ENCODE data around the gene MAP3K8. TPM values are rescaled to one million over a fixed set of nuclear protein-coding genes. Genes with fewer than 3 reads are reported as not detected.

Gene MAP3K8
- total and polyA plus RNA-seq, 9 of the 15 experiments (the other 6 are each of a cell fraction or from before 2014, with no cell fraction given): 6.9 to 23.6 (median 13.6) TPM

DNA sequence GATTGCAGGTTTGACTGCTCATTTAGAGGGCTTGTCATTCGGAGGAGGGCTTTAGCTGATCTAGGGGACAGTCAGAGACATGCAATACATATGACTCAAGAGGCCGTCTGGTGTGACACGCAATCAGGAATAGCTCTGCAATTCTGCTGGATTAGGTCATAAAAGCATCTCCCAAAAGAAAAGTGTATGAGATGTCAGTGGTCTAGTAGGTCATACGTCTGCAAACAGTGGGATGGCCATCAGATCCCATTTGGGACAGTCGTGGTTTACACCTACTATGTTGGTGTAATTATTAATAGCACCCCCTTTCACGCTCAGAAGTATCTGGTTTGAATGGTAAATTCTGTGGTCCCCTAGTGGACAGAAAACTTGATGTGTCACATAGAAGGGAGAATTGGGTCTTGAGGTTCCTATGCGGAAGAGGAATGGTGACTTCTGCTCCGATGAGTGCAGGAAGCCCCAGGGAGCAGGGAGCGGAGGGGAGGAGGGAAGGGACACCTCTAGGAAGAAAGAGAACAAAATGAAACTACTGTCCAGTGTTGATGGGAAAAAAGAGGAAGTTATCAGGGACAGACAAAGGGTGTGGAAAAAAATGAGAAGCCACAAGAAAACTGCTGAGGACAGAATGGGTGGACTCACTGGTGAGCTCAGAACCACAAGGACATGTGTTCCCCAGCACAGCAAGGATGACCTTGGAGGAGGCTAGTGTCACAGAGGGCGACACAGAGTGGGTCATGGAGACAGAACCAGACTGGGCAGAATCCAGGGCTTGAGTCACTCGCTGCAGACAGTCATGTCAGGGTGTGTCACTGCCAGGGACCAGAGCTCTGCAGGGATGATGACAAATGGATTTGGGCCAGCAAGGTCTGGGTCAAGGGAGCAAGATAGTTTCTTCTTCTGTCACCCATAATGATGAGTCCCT lies 59.9 kb downstream of the MAP3K8 start (continued):
- TF ChIP-seq, protein P1, sequence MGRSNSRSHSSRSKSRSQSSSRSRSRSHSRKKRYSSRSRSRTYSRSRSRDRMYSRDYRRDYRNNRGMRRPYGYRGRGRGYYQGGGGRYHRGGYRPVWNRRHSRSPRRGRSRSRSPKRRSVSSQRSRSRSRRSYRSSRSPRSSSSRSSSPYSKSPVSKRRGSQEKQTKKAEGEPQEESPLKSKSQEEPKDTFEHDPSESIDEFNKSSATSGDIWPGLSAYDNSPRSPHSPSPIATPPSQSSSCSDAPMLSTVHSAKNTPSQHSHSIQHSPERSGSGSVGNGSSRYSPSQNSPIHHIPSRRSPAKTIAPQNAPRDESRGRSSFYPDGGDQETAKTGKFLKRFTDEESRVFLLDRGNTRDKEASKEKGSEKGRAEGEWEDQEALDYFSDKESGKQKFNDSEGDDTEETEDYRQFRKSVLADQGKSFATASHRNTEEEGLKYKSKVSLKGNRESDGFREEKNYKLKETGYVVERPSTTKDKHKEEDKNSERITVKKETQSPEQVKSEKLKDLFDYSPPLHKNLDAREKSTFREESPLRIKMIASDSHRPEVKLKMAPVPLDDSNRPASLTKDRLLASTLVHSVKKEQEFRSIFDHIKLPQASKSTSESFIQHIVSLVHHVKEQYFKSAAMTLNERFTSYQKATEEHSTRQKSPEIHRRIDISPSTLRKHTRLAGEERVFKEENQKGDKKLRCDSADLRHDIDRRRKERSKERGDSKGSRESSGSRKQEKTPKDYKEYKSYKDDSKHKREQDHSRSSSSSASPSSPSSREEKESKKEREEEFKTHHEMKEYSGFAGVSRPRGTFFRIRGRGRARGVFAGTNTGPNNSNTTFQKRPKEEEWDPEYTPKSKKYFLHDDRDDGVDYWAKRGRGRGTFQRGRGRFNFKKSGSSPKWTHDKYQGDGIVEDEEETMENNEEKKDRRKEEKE (IDR thresholded peaks at IDR 0.05; ENCODE audit: borderline replicate concordance in 1 of 2, control insufficient read depth in 1 of 2, low read depth in 2 of 2, low read length in 1 of 2): no peak
- TF ChIP-seq ZBTB1 (CRISPR knock-in tag; IDR thresholded peaks at IDR 0.05; ENCODE audit: borderline replicate concordance, low read depth) (no peak), TGIF2 (CRISPR knock-in tag; IDR thresholded peaks at IDR 0.05) (no peak), IFI16 (CRISPR knock-in tag; IDR thresholded peaks at IDR 0.05) (no peak), PRPF4 (IDR thresholded peaks at IDR 0.05; ENCODE audit: insufficient read depth, low read depth, low read length, poor library complexity, severe bottlenecking) (no peak), FOXA3 (CRISPR knock-in tag; conservative IDR thresholded peaks at IDR 0.05 in 1 of 2, IDR thresholded peaks at IDR 0.05 in 1 of 2) (no peak), ZNF212 (CRISPR knock-in tag; IDR thresholded peaks at IDR 0.05) (no peak), CREB1 (IDR thresholded peaks at IDR 0.05) (no peak), CREB1 (CRISPR knock-in tag; IDR thresholded peaks at IDR 0.05) (peak; percentile 43; the same call in 1 of the 2 replicates), HDAC3 (IDR thresholded peaks at IDR 0.05; ENCODE audit: borderline replicate concordance, partially characterized antibody) (no peak), PHB2 (IDR thresholded peaks at IDR 0.05; ENCODE audit: low read depth) (no peak), PTRF (tag; IDR thresholded peaks at IDR 0.05) (no peak), ZNF134 (CRISPR knock-in tag; conservative IDR thresholded peaks at IDR 0.05) (no peak), ZNF780A (CRISPR knock-in tag; IDR thresholded peaks at IDR 0.05) (no peak), RFX5 (IDR thresholded peaks at IDR 0.05; ENCODE audit: low read depth, low read length) (no peak), ZKSCAN8 (CRISPR knock-in tag; IDR thresholded peaks at IDR 0.05) (no peak), ZNF436 (CRISPR knock-in tag; IDR thresholded peaks at IDR 0.05) (no peak), GATAD2A (IDR thresholded peaks at IDR 0.05) (no peak), ZNF384 (IDR thresholded peaks at IDR 0.05; ENCODE audit: low read depth, low read length) (peak; percentile 59), ZNF3 (CRISPR knock-in tag; IDR thresholded peaks at IDR 0.05) (no peak)
- TF ChIP-seq, protein P2, sequence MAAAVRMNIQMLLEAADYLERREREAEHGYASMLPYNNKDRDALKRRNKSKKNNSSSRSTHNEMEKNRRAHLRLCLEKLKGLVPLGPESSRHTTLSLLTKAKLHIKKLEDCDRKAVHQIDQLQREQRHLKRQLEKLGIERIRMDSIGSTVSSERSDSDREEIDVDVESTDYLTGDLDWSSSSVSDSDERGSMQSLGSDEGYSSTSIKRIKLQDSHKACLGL (CRISPR knock-in tag; IDR thresholded peaks at IDR 0.05; ENCODE audit: borderline replicate concordance, poor library complexity, severe bottlenecking): no peak
- TF ChIP-seq, protein P3, sequence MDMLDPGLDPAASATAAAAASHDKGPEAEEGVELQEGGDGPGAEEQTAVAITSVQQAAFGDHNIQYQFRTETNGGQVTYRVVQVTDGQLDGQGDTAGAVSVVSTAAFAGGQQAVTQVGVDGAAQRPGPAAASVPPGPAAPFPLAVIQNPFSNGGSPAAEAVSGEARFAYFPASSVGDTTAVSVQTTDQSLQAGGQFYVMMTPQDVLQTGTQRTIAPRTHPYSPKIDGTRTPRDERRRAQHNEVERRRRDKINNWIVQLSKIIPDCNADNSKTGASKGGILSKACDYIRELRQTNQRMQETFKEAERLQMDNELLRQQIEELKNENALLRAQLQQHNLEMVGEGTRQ (CRISPR knock-in tag; IDR thresholded peaks at IDR 0.05): no peak
- TF ChIP-seq, protein P4, sequence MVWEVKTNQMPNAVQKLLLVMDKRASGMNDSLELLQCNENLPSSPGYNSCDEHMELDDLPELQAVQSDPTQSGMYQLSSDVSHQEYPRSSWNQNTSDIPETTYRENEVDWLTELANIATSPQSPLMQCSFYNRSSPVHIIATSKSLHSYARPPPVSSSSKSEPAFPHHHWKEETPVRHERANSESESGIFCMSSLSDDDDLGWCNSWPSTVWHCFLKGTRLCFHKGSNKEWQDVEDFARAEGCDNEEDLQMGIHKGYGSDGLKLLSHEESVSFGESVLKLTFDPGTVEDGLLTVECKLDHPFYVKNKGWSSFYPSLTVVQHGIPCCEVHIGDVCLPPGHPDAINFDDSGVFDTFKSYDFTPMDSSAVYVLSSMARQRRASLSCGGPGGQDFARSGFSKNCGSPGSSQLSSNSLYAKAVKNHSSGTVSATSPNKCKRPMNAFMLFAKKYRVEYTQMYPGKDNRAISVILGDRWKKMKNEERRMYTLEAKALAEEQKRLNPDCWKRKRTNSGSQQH (CRISPR knock-in tag; IDR thresholded peaks at IDR 0.05): no peak
